ENCODE measurements around the gene GEN1. TPM values are rescaled to one million over a fixed set of nuclear protein-coding genes. Genes with fewer than 3 reads are reported as not detected.

Gene GEN1
- total RNA-seq, 2 experiments from 2014 or later = 4.3 to 4.6 TPM

GRCh38 chr2:17781482-17781881 lies 27.5 kb downstream of the GEN1 start:
- ATAC-seq (ENCODE audit: poor library complexity) (no peak), DNase-seq (no peak)
- Mint-ChIP-seq H3K27me3 (no peaks in the 10 kb centered on the region), H3K4me1 (ENCODE audit: low read depth) (no peaks in the 10 kb centered on the region), H3K9me3 (no peaks in the 10 kb centered on the region), H3K36me3 (ENCODE audit: low read depth) (peaks cover 15% of the 10 kb centered on the region), H3K4me3 (no peak overlapping the region), H3K27ac (no peak overlapping the region)
- ChIA-PET POLR2A (no interaction called here), CTCF (no interaction called here)
- no peak overlapping the region for H3K27ac ChIP-seq (ENCODE audit: low read depth in 1 of 2, low read length in 2 of 2)
- TF ChIP-seq CTCF (IDR thresholded peaks at IDR 0.05) = no peak
- H3K9me3 ChIP-seq (ENCODE audit: control insufficient read depth in 1 of 2, insufficient read depth in 1 of 2, low read length in 2 of 2) = peaks cover 0 to 6% of the 10 kb centered on the region in 2 experiments
- H3K4me1 ChIP-seq (ENCODE audit: insufficient read depth, low read length) = no peaks in the 10 kb centered on the region
- H3K4me3 ChIP-seq (ENCODE audit: low read length) = no peak overlapping the region
- H3K36me3 ChIP-seq (ENCODE audit: insufficient read depth, low read length) = no peaks in the 10 kb centered on the region
- intact Hi-C loops (cut with DNase I, micrococcal nuclease) = no loop called here
- H3K27me3 ChIP-seq (ENCODE audit: control insufficient read depth in 1 of 2, insufficient read depth in 2 of 2, low read length in 2 of 2) = no peaks in the 10 kb centered on the region

GRCh38 chr2:17786727-17787126 lies 32.8 kb downstream of the GEN1 start:
- CTCF ChIA-PET = no interaction called here

GRCh38 chr2:17788773-17789172 lies 34.8 kb downstream of the GEN1 start:
- Histone ChIP-seq H3K27ac (ENCODE audit: low read depth in 1 of 2, low read length in 2 of 2) (no peak overlapping the region), H3K4me3 (ENCODE audit: low read length) (no peak overlapping the region), H3K36me3 (ENCODE audit: insufficient read depth, low read length) (no peaks in the 10 kb centered on the region), H3K4me1 (ENCODE audit: insufficient read depth, low read length) (no peaks in the 10 kb centered on the region), H3K27me3 (ENCODE audit: control insufficient read depth in 1 of 2, insufficient read depth in 2 of 2, low read length in 2 of 2) (peaks cover 0 to 11% of the 10 kb centered on the region in 2 experiments), H3K9me3 (ENCODE audit: control insufficient read depth in 1 of 2, insufficient read depth in 1 of 2, low read length in 2 of 2) (peaks cover 0 to 6% of the 10 kb centered on the region in 2 experiments)
- Mint-ChIP-seq H3K9me3 (no peaks in the 10 kb centered on the region), H3K4me1 (ENCODE audit: low read depth) (no peaks in the 10 kb centered on the region), H3K27ac (no peak overlapping the region), H3K27me3 (peaks cover 31% of the 10 kb centered on the region), H3K36me3 (ENCODE audit: low read depth) (no peaks in the 10 kb centered on the region), H3K4me3 (no peak overlapping the region)
- DNase-seq (no peak), ATAC-seq (ENCODE audit: poor library complexity) (no peak)
- ChIA-PET CTCF (no interaction called here), POLR2A (no interaction called here)
- no peak for TF ChIP-seq CTCF (IDR thresholded peaks at IDR 0.05)
- intact Hi-C loops (cut with DNase I, micrococcal nuclease) = no loop called here

More at GRCh38 chr2:17786727-17787126, 32.8 kb downstream of the GEN1 start:
- Histone ChIP-seq H3K9me3 (ENCODE audit: control insufficient read depth in 1 of 2, insufficient read depth in 1 of 2, low read length in 2 of 2) (peaks cover 0 to 6% of the 10 kb centered on the region in 2 experiments), H3K4me1 (ENCODE audit: insufficient read depth, low read length) (no peaks in the 10 kb centered on the region), H3K27me3 (ENCODE audit: control insufficient read depth in 1 of 2, insufficient read depth in 2 of 2, low read length in 2 of 2) (peaks cover 0 to 3% of the 10 kb centered on the region in 2 experiments), H3K27ac (ENCODE audit: low read depth in 1 of 2, low read length in 2 of 2) (no peak overlapping the region), H3K4me3 (ENCODE audit: low read length) (no peak overlapping the region), H3K36me3 (ENCODE audit: insufficient read depth, low read length) (no peaks in the 10 kb centered on the region)
- peaks cover 4% of the 10 kb centered on the region for H3K36me3 Mint-ChIP-seq (ENCODE audit: low read depth)
- H3K27me3 Mint-ChIP-seq = peaks cover 12% of the 10 kb centered on the region
- H3K9me3 Mint-ChIP-seq = no peaks in the 10 kb centered on the region
- intact Hi-C loops (cut with DNase I, micrococcal nuclease) = no loop called here
- no peaks in the 10 kb centered on the region for H3K4me1 Mint-ChIP-seq (ENCODE audit: low read depth)
- no peak for TF ChIP-seq CTCF (IDR thresholded peaks at IDR 0.05)
- H3K27ac Mint-ChIP-seq = no peak overlapping the region
- POLR2A ChIA-PET = no interaction called here
- ATAC-seq (ENCODE audit: poor library complexity) (no peak), DNase-seq (no peak)
- no peak overlapping the region for H3K4me3 Mint-ChIP-seq
